ENCODE data around the gene ZNF785.

- TF ChIP-seq CTCF (IDR thresholded peaks at IDR 0.05) (no peak), POLR2A (IDR thresholded peaks at IDR 0.05) (no peak)
Measured at GRCh38 chr16:30565526-30565925, 20.0 kb downstream of the ZNF785 start.

All from lower leg skin (tissue), 3 donors.